Caco-2 (cell line): ENCODE data around the gene ATXN1. TPM values are rescaled to one million over a fixed set of nuclear protein-coding genes. Genes with fewer than 3 reads are reported as not detected.

Source experiments
- BruUV-seq: library from RNA; stranded (reverse); fragments of 400-500 nt; replicated peaks from 2 replicates; lab custom pipeline; 2021; lab: Mats Ljungman, UMichigan
- CTCF ChIA-PET: fragments of 300-600 bp; sonication (Branson Sonifier 250); formaldehyde crosslinking; loops from one replicate; lab custom pipeline; 2022; ENCODE audit warnings: antibody characterized with exemption; lab: Charles Lee
- POLR2A ChIA-PET: fragments of 300-600 bp; sonication (Branson Sonifier 250); formaldehyde crosslinking; loops from one replicate; lab custom pipeline; 2022; ENCODE audit warnings: antibody characterized with exemption; lab: Charles Lee
- DNase-seq, 2 experiments: peaks; one replicate each; pipeline versions ENCODE4 v3.0.0 to v3.0.0-alpha.2; 2020 to 2022
- H3K27me3 ChIP-seq: replicated peaks from 2 replicates; pipeline ENCODE4 v1.6.0; 2011; ENCODE audit warnings: low read length; ENCODE audit not compliant: control insufficient read depth, insufficient read depth
- H3K36me3 ChIP-seq: 2 replicates; pipeline ENCODE4 v1.5.1; 2011; ENCODE audit warnings: low read length; ENCODE audit not compliant: control insufficient read depth, insufficient read depth
- H3K4me1 ChIP-seq: fragments of 250-450 bp; sonication (Bioruptor Pico); 2 replicates; pipeline ENCODE4 v1.5.1; 2020; ENCODE audit warnings: mild to moderate bottlenecking
- H3K4me3 ChIP-seq: 2 replicates; pipeline ENCODE4 v1.5.1; 2011; ENCODE audit warnings: low read depth, mild to moderate bottlenecking, control low read depth, low read length
- H3K9me3 ChIP-seq: fragments of 250-450 bp; sonication (Bioruptor Pico); 2 replicates; pipeline ENCODE4 v1.5.1; 2020; ENCODE audit warnings: mild to moderate bottlenecking, moderate library complexity
- H3K27ac Mint-ChIP-seq: one replicate; pipeline ENCODE4 v1.8.0; 2022; ENCODE audit warnings: mixed read lengths; ENCODE audit not compliant: unreplicated experiment
- H3K27me3 Mint-ChIP-seq: one replicate; pipeline ENCODE4 v1.8.0; 2022; ENCODE audit warnings: mixed read lengths; ENCODE audit not compliant: insufficient read depth, unreplicated experiment
- H3K36me3 Mint-ChIP-seq: one replicate; pipeline ENCODE4 v1.8.0; 2022; ENCODE audit warnings: mild to moderate bottlenecking, mixed read lengths; ENCODE audit not compliant: insufficient read depth, unreplicated experiment
- H3K4me1 Mint-ChIP-seq: one replicate; pipeline ENCODE4 v1.8.0; 2022; ENCODE audit warnings: low read depth, mixed read lengths; ENCODE audit not compliant: unreplicated experiment
- H3K4me3 Mint-ChIP-seq: one replicate; pipeline ENCODE4 v1.8.0; 2022; ENCODE audit warnings: mild to moderate bottlenecking, moderate library complexity, mixed read lengths; ENCODE audit not compliant: unreplicated experiment
- H3K9me3 Mint-ChIP-seq: one replicate; pipeline ENCODE4 v1.8.0; 2022; ENCODE audit warnings: mixed read lengths; ENCODE audit not compliant: unreplicated experiment
- CTCF ChIP-seq, 2 experiments: fragments of 200-600 bp in 1 of 2; IDR thresholded peaks; 1 replicate in 1 of 2; 2 replicates in 1 of 2; pipeline versions ENCODE4 v1.5.1 to v1.8.0; 2011 to 2022; ENCODE audit warnings: antibody characterized with exemption in 1 of 2, control low read depth in 1 of 2, inconsistent platforms in 1 of 2, low read depth in 1 of 2, low read length in 1 of 2, mild to moderate bottlenecking in 1 of 2, moderate library complexity in 1 of 2; ENCODE audit not compliant: insufficient read depth in 1 of 2, severe bottlenecking in 1 of 2, unreplicated experiment in 1 of 2
- intact Hi-C: fragments of 100-400 bp; cut with micrococcal nuclease; formaldehyde crosslinking; loops from one replicate; pipeline ENCODE4 v1.10.0; 2022; ENCODE audit not compliant: unreplicated experiment
- total RNA-seq: library from RNA; stranded (reverse); gene quantifications from 2 replicates; pipeline ENCODE4 v1.2.3, GENCODE V29; 2022

ATXN1 gene
- total RNA-seq, 1 experiment from 2014 or later: 14.2 TPM

GRCh38 chr6:16527691-16528090 is 233.6 kb downstream of the ATXN1 start:
- no peak for DNase-seq
- no peaks in the 10 kb centered on the region for H3K9me3 Mint-ChIP-seq
- no peak overlapping the region for H3K4me3 Mint-ChIP-seq
- BruUV-seq: no TSS peak
- ChIA-PET POLR2A (no interaction called here), CTCF (no interaction called here)
- no peaks in the 10 kb centered on the region for H3K27me3 Mint-ChIP-seq
- H3K4me1 Mint-ChIP-seq: no peaks in the 10 kb centered on the region
- no peaks in the 10 kb centered on the region for H3K36me3 Mint-ChIP-seq
- H3K4me1 ChIP-seq: no peaks in the 10 kb centered on the region
- no peaks in the 10 kb centered on the region for H3K27me3 ChIP-seq
- no peak overlapping the region for H3K27ac Mint-ChIP-seq
- TF ChIP-seq CTCF (IDR thresholded peaks at IDR 0.05; ENCODE audit: insufficient read depth in 1 of 2, low read depth in 1 of 2, low read length in 1 of 2, severe bottlenecking in 1 of 2, unreplicated experiment in 1 of 2): no peak
- intact Hi-C loops: no loop called here
- H3K4me3 ChIP-seq: no peak overlapping the region
- no peaks in the 10 kb centered on the region for H3K36me3 ChIP-seq
- H3K9me3 ChIP-seq: no peaks in the 10 kb centered on the region

- no peaks in the 10 kb centered on the region for H3K27me3 Mint-ChIP-seq
- no peak for DNase-seq
- H3K4me3 ChIP-seq: no peak overlapping the region
- H3K36me3 ChIP-seq: no peaks in the 10 kb centered on the region
- no peak for TF ChIP-seq CTCF (IDR thresholded peaks at IDR 0.05; ENCODE audit: insufficient read depth in 1 of 2, low read depth in 1 of 2, low read length in 1 of 2, severe bottlenecking in 1 of 2, unreplicated experiment in 1 of 2)
- intact Hi-C loops: no loop called here
- no peak overlapping the region for H3K27ac Mint-ChIP-seq
- no TSS peak for BruUV-seq
- H3K36me3 Mint-ChIP-seq: no peaks in the 10 kb centered on the region
- H3K9me3 Mint-ChIP-seq: no peaks in the 10 kb centered on the region
- ChIA-PET CTCF (no interaction called here), POLR2A (no interaction called here)
- no peaks in the 10 kb centered on the region for H3K4me1 ChIP-seq
- no peaks in the 10 kb centered on the region for H3K9me3 ChIP-seq
- no peaks in the 10 kb centered on the region for H3K4me1 Mint-ChIP-seq
- no peaks in the 10 kb centered on the region for H3K27me3 ChIP-seq
- H3K4me3 Mint-ChIP-seq: no peak overlapping the region
Measured at GRCh38 chr6:16524380-16524707, 236.9 kb downstream of the ATXN1 start.

GRCh38 chr6:16523606-16524379 is 237.5 kb downstream of the ATXN1 start:
- ChIA-PET CTCF (no interaction called here), POLR2A (no interaction called here)
- H3K4me3 Mint-ChIP-seq: no peak overlapping the region
- no peaks in the 10 kb centered on the region for H3K4me1 Mint-ChIP-seq
- no peaks in the 10 kb centered on the region for H3K9me3 ChIP-seq
- H3K27me3 ChIP-seq: no peaks in the 10 kb centered on the region
- H3K36me3 Mint-ChIP-seq: no peaks in the 10 kb centered on the region
- DNase-seq: no peak
- no peaks in the 10 kb centered on the region for H3K4me1 ChIP-seq
- no peak overlapping the region for H3K4me3 ChIP-seq
- H3K27ac Mint-ChIP-seq: no peak overlapping the region
- no peaks in the 10 kb centered on the region for H3K36me3 ChIP-seq
- BruUV-seq: no TSS peak
- H3K9me3 Mint-ChIP-seq: no peaks in the 10 kb centered on the region
- intact Hi-C loops: no loop called here
- TF ChIP-seq CTCF (IDR thresholded peaks at IDR 0.05; ENCODE audit: insufficient read depth in 1 of 2, low read depth in 1 of 2, low read length in 1 of 2, severe bottlenecking in 1 of 2, unreplicated experiment in 1 of 2): no peak
- no peaks in the 10 kb centered on the region for H3K27me3 Mint-ChIP-seq
